Measurements from ENCODE around the gene ZNF799.

GRCh38 chr19:12346896-12347295 lies 54.2 kb downstream of the ZNF799 start:
- no peak for TF ChIP-seq CTCF (IDR thresholded peaks at IDR 0.05)
- no peak for TF ChIP-seq EP300 (IDR thresholded peaks at IDR 0.05)
- no peak for TF ChIP-seq POLR2A (IDR thresholded peaks at IDR 0.05; ENCODE audit: low read depth)
- no peak for TF ChIP-seq POLR2AphosphoS5 (IDR thresholded peaks at IDR 0.05)

All from esophagus muscularis mucosa (tissue), 4 donors.